Middle frontal gyrus (tissue), 1 donor: ENCODE data around the gene CYB5R2.

Source experiments
- DNase-seq: peaks from one replicate; pipeline ENCODE4 v3.0.0-alpha.2; 2015; ENCODE audit warnings: low spot score; ENCODE audit errors: extremely low spot score

Gene CYB5R2

DNA sequence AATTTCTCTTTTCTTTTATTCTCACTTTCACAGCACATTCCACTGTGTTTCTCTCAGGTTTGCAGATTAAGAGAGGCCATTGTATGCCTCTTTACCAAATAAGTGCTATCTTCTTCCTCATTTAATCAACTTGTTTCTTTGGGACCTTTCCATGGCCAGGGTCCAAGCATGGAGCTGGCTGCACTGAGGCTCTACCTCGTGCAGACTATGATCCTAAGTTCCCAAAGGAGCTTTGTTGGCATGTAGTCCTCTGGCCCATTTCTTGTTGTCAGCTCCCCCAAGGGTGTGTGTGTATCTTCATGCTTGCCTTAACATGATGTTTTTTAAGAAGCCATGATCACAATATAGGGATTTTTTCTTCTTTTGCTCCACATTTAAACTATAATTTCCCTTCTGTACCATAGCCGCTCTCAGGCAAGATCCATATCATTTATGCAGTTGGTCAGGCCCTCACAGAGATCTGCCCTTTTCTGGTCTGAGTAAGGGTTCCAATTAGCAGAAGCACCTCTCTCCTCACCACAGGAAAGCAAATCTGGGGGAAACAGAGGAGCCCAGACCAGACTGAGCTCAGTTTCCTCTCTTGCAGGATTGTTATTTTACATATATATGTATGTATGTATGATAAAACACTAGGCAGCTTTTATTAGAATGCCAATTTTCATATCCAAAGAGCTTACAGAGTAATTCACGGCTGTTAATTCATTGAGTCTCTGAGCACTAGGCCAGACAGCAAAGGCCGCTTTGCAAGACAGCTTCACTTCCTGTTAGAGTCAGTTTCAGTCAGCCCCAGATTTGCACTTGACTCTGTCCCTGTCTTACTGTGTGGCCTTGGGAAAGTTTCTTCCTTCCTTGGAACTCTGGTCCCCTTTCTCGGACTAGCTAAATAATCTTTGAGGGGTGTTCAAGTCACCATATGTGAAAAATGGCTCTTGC, 34.3 kb downstream of the CYB5R2 start:
- DNase-seq, result no peak

DNA sequence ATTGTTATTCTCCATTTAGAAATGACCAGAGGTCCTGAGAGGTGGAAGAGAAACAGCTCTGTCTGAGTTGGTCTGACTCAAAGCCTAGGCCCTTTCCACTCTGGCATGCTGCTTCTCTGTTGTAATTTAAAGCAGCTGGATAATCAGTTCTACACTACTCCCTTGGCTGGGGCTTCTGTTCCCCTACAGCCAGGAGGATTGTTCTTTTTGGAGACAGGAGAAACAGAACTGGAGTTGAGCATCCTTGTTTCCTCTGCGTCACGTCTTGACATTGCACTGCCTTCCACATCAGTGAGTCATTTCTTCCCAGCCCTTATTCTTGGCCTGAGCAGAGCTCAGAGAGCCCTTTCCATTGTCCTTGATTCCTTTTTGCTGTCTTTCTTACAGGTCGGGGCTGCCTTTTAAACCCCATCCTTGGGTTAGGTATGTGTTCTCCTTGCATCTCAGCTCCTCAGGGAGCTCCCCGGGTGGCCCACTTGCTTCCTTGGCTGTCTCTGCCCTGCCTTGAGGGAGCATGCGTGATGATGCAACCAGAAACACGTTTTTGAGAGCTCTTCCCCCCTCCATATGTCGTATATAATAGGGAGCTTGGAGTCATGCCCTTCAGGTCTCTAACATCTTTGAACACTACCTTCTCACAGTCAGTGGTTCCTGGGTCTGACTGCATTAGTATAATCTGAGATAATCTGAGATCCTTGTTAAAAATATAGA, 35.7 kb downstream of the CYB5R2 start:
- DNase-seq, result no peak

DNA sequence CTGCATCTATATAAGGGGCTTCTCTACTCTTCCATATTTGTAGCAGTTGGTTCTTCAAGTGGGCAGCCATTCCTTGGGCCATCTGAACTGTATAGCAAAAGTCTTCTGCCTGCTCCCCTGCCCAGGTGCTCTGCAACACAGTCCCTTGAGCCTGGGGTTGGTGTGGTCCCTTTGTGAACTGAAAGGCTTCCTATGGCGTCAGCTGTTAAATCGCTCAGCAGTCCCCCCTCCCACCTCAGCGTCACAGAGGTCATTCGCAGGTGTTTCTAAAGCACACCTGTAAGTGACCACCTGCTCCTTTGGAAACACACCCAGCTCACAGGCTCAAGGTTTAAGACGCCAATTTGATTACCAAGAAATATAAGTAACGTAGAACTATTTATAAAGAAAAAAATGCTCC, 37.0 kb downstream of the CYB5R2 start:
- DNase-seq, result no peak

GRCh38 chr11:7635708-7636107, 37.6 kb downstream of the CYB5R2 start:
- DNase-seq, result no peak

DNA sequence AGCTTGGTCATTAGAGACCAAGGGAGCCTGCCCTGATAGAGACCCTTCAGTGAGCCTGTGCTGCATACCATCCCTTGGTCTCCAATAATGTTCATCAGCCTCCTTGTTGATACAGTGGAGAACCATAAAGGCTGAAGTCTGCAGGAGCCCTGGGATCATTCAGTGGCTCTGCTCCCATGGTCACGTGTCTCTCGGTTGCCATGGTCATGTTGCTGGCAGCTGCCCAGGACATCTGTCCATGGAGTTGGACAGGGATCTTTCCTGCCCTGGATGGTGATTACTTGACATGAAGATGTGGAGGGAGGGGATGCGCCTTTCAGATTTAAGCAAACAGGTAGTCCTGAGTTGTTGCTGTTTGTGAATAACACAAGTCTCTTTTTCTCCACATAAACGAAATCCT, 38.2 kb downstream of the CYB5R2 start:
- no peak for DNase-seq

- DNase-seq, result no peak
These were observed 41.1 kb downstream of the CYB5R2 start for GRCh38 chr11:7632211-7632610.

GRCh38 chr11:7630002-7630401, 43.3 kb downstream of the CYB5R2 start:
- no peak for DNase-seq

GRCh38 chr11:7628660-7629059, 44.6 kb downstream of the CYB5R2 start:
- DNase-seq, result no peak

- no peak for DNase-seq
These were observed 50.6 kb downstream of the CYB5R2 start for GRCh38 chr11:7622721-7623120.

- DNase-seq, result no peak
These were observed 51.7 kb downstream of the CYB5R2 start for GRCh38 chr11:7621554-7621953.

- no peak for DNase-seq
These were observed 52.2 kb downstream of the CYB5R2 start for GRCh38 chr11:7621090-7621489.

GRCh38 chr11:7619322-7619721, 54.0 kb downstream of the CYB5R2 start:
- no peak for DNase-seq

- no peak for DNase-seq
These were observed 56.3 kb downstream of the CYB5R2 start for GRCh38 chr11:7617032-7617431.
